GM19193 (cell line): ENCODE data around the gene GPAT2.

Experiments used
- POLR2A ChIP-seq: IDR thresholded peaks from 4 replicates; pipeline ENCODE4 v1.6.1; 2011; ENCODE audit not compliant: insufficient read depth, insufficient read length; ENCODE audit errors: extremely low read depth

GPAT2 gene

GRCh38 chr2:95991351-95992094 lies 43.2 kb downstream of the GPAT2 start, which contains the start of gene ANKRD36C:
Gene ANKRD36C, minus strand, starts transcription at chr2:95991824. Its CDS starts 116 bp downstream, at chr2:95991708.
- peak; percentile 35 for TF ChIP-seq POLR2A
